Ovary (tissue), 9 donors: ENCODE measurements around the gene KLF13. TPM values are rescaled to one million over a fixed set of nuclear protein-coding genes. Genes with fewer than 3 reads are reported as not detected.

Source experiments
- DNase-seq, 5 donors: peaks; one replicate each; pipeline ENCODE4 v3.0.0-alpha.2; 2019 to 2020
- H3K27ac ChIP-seq, 2 donors: fragments of 200-600 bp; one replicate each; pipeline versions ENCODE4 v1.5.1 to v1.8.0; 2019 to 2022
- H3K27me3 ChIP-seq: fragments of 200-600 bp; one replicate; pipeline ENCODE4 v1.8.0; 2022
- H3K36me3 ChIP-seq: fragments of 200-600 bp; sonication (generic); one replicate; pipeline ENCODE4 v1.5.1; 2019
- H3K4me1 ChIP-seq: one replicate; pipeline ENCODE4 v1.8.1; 2013; ENCODE audit warnings: mild to moderate bottlenecking, moderate library complexity; ENCODE audit not compliant: insufficient read depth
- H3K4me3 ChIP-seq: fragments of 200-600 bp; sonication (generic); one replicate; pipeline ENCODE4 v1.5.1; 2017
- H3K9me3 ChIP-seq, 2 donors: fragments of 200-600 bp in 1 of 2; sonication (generic) in 1 of 2; one replicate each; pipeline versions ENCODE4 v1.5.1 to v1.8.1; 2013 to 2019; ENCODE audit warnings: mild to moderate bottlenecking in 1 of 2, moderate library complexity in 1 of 2
- CTCF ChIP-seq, 3 donors: fragments of 450-650 bp in 2 of 3; fragments of 200-600 bp in 1 of 3; IDR thresholded peaks; one replicate each; pipeline versions ENCODE4 v1.5.1 to v1.8.0; 2016 to 2022; ENCODE audit warnings: antibody characterized with exemption in 3 of 3, mild to moderate bottlenecking in 1 of 3
- EP300 ChIP-seq: sonication (generic); formaldehyde crosslinking; IDR thresholded peaks from one replicate; pipeline ENCODE4 v1.6.1; 2017; ENCODE audit warnings: antibody characterized with exemption
- POLR2A ChIP-seq: fragments of 450-650 bp; IDR thresholded peaks from one replicate; pipeline ENCODE4 v1.6.1; 2017; ENCODE audit warnings: antibody characterized with exemption, mild to moderate bottlenecking, moderate library complexity
- WGBS, 3 donors: extraction: QIAGEN DNeasy Blood & Tissue Kit in 1 of 3; methylation state at CpG; one replicate each; pipeline versions ENCODE4 v1.1.5 to v1.1.7; 2013 to 2017; 5-methylcytosine and 5-hydroxymethylcytosine counted together
- intact Hi-C, 4 donors: fragments of 100-400 bp; cut with DNase I; formaldehyde crosslinking; loops; one replicate each; pipeline versions ENCODE4 v1.11.0 to v1.15.1; 2022 to 2023
- polyA plus RNA-seq, 2 donors: library from polyadenylated mRNA; stranded (reverse); fragments of 200-250 nt in 1 of 2; fragments of 350-450 nt in 1 of 2; fragmentation: Illumina TruSeq in 1 of 2; extraction: RNeasy Lipid Tissue Mini Kit (QIAGEN cat#74804) in 1 of 2; gene quantifications; one replicate each; pipeline ENCODE4 v1.2.3, GENCODE V29; 2013 to 2014
- total RNA-seq, 7 donors: library from RNA; depleted of rRNA in 2 of 7; stranded (reverse); fragments of >200 nt in 2 of 7; fragmentation: NEBNext Ultra II Directional in 3 of 7; extraction: Animal tissue kit (Norgen Biotek cat#: 25700) in 3 of 7; gene quantifications; one replicate each; pipeline versions ENCODE4 v1.1.0 to v1.2.4, GENCODE V29; 2016 to 2023
- donor health status: DM: no; HTN: no; CAD: no; lungs with moderate emphysema.
- donor health status: DM: no; HTN: no; CAD: no.
- donor health status: Bipolar disorder and iron deficiency.
- donor health status: DM: yes; HTN: yes; CAD: no.
- donor health status: DM: no; HTN: no; CAD: no.
- donor health status: DM: yes; HTN: yes; CAD: no.

The KLF13 gene
- total and polyA plus RNA-seq, 9 donors: 14.8 to 58.2 (median 36.0) TPM

- TF ChIP-seq EP300 (no peak), CTCF (IDR thresholded peaks at IDR 0.05) (no peak), POLR2A (no peak)
- H3K27me3 ChIP-seq: no peaks in the 10 kb centered on the region
- no peaks in the 10 kb centered on the region for H3K9me3 ChIP-seq
- no peaks in the 10 kb centered on the region for H3K36me3 ChIP-seq
- intact Hi-C loops: no loop called here
- no peak overlapping the region for H3K4me3 ChIP-seq
- H3K27ac ChIP-seq: no peak overlapping the region
- DNase-seq: no peak
- whole genome bisulfite sequencing, 3 donors: 94 to 100% (median 97%) methylated on average over 3 of the region's 3 CpGs
- H3K4me1 ChIP-seq: peaks cover 39% of the 10 kb centered on the region
Observed at GRCh38 chr15:31333820-31334219, 7.2 kb downstream of the KLF13 start.

- Histone ChIP-seq H3K36me3 (no peaks in the 10 kb centered on the region), H3K9me3 (no peaks in the 10 kb centered on the region), H3K27ac (peak overlapping the region in 1 of 2 donors; percentile 17), H3K27me3 (no peaks in the 10 kb centered on the region), H3K4me3 (no peak overlapping the region), H3K4me1 (peaks cover 46% of the 10 kb centered on the region)
- no peak for TF ChIP-seq EP300
- no peak for TF ChIP-seq POLR2A
- WGBS, 3 donors: 89 to 92% (median 90%) methylated on average over 9 of the region's 9 CpGs
- intact Hi-C loops: no loop called here
- DNase-seq: peak in 1 of 5 donors; percentile 21
Observed at GRCh38 chr15:31335989-31336592, 9.5 kb downstream of the KLF13 start.

GRCh38 chr15:31336593-31337295, 10.1 kb downstream of the KLF13 start:
- H3K27ac ChIP-seq: no peak overlapping the region
- H3K4me1 ChIP-seq: peaks cover 45% of the 10 kb centered on the region
- no peaks in the 10 kb centered on the region for H3K27me3 ChIP-seq
- H3K4me3 ChIP-seq: no peak overlapping the region
- 83 to 90% (median 90%) methylated on average over 13 of the region's 13 CpGs for WGBS, 3 donors
- no peak for DNase-seq
- no peak for TF ChIP-seq CTCF (IDR thresholded peaks at IDR 0.05)
- no peaks in the 10 kb centered on the region for H3K36me3 ChIP-seq
- intact Hi-C loops: no loop called here
- H3K9me3 ChIP-seq: no peaks in the 10 kb centered on the region

GRCh38 chr15:31337352-31338031, 10.9 kb downstream of the KLF13 start:
- peaks cover 41% of the 10 kb centered on the region for H3K4me1 ChIP-seq

More at GRCh38 chr15:31337352-31338031, 10.9 kb downstream of the KLF13 start:
- Histone ChIP-seq H3K4me3 (no peak overlapping the region), H3K27ac (no peak overlapping the region), H3K36me3 (no peaks in the 10 kb centered on the region), H3K9me3 (no peaks in the 10 kb centered on the region), H3K27me3 (no peaks in the 10 kb centered on the region)
- intact Hi-C loops: no loop called here
- DNase-seq: no peak
- TF ChIP-seq POLR2A: no peak
- no peak for TF ChIP-seq EP300
- no peak for TF ChIP-seq CTCF (IDR thresholded peaks at IDR 0.05)
- 88 to 92% (median 88%) methylated on average over 12 of the region's 12 CpGs for WGBS, 3 donors
